DND-41 (cell line): ENCODE data around the gene TMF1.

Experiments used
- EZH2 ChIP-seq: IDR thresholded peaks from 3 replicates; pipeline ENCODE4 v1.6.1; 2012; ENCODE audit warnings: borderline replicate concordance, low read depth, mild to moderate bottlenecking, moderate library complexity, low read length, inconsistent platforms; ENCODE audit not compliant: severe bottlenecking
- TF ChIP-seq, protein P1 (sequence below): IDR thresholded peaks from 2 replicates; pipeline ENCODE4 v1.5.1; 2012; ENCODE audit warnings: borderline replicate concordance, low read length, moderate library complexity, mild to moderate bottlenecking; ENCODE audit not compliant: poor library complexity, severe bottlenecking; ENCODE audit errors: extremely low read depth

DNA sequence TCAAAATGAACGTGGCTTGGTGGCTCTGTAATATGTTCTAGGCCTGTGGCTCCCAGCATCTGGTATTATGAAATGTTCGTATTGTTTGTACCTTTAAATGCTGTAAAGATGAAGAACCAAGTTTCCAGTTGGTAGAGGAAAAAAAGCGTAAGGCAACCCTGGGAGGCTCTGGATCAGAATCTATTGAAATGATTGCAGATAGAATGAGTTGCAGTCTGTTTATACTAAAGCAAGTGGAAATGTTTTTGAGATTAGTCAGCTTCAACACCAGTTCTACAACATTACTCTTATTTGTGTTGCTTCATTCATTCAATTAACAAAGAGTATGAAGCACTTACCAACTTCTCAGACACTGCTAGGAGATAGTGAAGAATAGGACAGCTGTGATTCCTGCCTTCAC, 37.9 kb upstream of the TMF1 start:
- TF ChIP-seq, protein P1, sequence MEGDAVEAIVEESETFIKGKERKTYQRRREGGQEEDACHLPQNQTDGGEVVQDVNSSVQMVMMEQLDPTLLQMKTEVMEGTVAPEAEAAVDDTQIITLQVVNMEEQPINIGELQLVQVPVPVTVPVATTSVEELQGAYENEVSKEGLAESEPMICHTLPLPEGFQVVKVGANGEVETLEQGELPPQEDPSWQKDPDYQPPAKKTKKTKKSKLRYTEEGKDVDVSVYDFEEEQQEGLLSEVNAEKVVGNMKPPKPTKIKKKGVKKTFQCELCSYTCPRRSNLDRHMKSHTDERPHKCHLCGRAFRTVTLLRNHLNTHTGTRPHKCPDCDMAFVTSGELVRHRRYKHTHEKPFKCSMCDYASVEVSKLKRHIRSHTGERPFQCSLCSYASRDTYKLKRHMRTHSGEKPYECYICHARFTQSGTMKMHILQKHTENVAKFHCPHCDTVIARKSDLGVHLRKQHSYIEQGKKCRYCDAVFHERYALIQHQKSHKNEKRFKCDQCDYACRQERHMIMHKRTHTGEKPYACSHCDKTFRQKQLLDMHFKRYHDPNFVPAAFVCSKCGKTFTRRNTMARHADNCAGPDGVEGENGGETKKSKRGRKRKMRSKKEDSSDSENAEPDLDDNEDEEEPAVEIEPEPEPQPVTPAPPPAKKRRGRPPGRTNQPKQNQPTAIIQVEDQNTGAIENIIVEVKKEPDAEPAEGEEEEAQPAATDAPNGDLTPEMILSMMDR, result no peak
- no peak for TF ChIP-seq EZH2
